HEK293 (cell line): ENCODE data around the gene PEX5L.

Experiments
- YY1 ChIP-seq: fragments of 450-650 bp; formaldehyde crosslinking; IDR thresholded peaks from 2 replicates; pipeline ENCODE4 v1.5.1; 2018; ENCODE audit warnings: missing biosample characterization, missing genetic modification characterization
- ZNF169 ChIP-seq: fragments of 450-650 bp; formaldehyde crosslinking; IDR thresholded peaks from 2 replicates; pipeline ENCODE4 v1.5.1; 2016; ENCODE audit warnings: missing biosample characterization, missing genetic modification characterization
- ZNF707 ChIP-seq: fragments of 450-650 bp; formaldehyde crosslinking; IDR thresholded peaks from 2 replicates; pipeline ENCODE4 v1.5.1; 2016; ENCODE audit warnings: missing biosample characterization, missing genetic modification characterization
- TF ChIP-seq, protein P1 (sequence below): fragments of 450-650 bp; formaldehyde crosslinking; IDR thresholded peaks from 2 replicates; pipeline ENCODE4 v1.5.1; 2017; ENCODE audit warnings: missing biosample characterization, missing genetic modification characterization

- TF ChIP-seq ZNF707 (tag by site-specific recombination) (no peak), YY1 (tag by site-specific recombination) (no peak), ZNF169 (tag by site-specific recombination) (no peak)
- TF ChIP-seq, protein P1, sequence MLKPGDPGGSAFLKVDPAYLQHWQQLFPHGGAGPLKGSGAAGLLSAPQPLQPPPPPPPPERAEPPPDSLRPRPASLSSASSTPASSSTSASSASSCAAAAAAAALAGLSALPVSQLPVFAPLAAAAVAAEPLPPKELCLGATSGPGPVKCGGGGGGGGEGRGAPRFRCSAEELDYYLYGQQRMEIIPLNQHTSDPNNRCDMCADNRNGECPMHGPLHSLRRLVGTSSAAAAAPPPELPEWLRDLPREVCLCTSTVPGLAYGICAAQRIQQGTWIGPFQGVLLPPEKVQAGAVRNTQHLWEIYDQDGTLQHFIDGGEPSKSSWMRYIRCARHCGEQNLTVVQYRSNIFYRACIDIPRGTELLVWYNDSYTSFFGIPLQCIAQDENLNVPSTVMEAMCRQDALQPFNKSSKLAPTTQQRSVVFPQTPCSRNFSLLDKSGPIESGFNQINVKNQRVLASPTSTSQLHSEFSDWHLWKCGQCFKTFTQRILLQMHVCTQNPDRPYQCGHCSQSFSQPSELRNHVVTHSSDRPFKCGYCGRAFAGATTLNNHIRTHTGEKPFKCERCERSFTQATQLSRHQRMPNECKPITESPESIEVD (tag by site-specific recombination): no peak
These were observed 239.5 kb downstream of the PEX5L start for GRCh38 chr3:179797192-179797591.
